ENCODE measurements around the gene ZDHHC19.
"Not testable (repeated sequence)": the region's sequence is repeated elsewhere in the genome, so short reads cannot be mapped to it uniquely, and the experiment has no call there.

ZDHHC19 gene, protein sequence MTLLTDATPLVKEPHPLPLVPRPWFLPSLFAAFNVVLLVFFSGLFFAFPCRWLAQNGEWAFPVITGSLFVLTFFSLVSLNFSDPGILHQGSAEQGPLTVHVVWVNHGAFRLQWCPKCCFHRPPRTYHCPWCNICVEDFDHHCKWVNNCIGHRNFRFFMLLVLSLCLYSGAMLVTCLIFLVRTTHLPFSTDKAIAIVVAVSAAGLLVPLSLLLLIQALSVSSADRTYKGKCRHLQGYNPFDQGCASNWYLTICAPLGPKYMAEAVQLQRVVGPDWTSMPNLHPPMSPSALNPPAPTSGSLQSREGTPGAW

DNA sequence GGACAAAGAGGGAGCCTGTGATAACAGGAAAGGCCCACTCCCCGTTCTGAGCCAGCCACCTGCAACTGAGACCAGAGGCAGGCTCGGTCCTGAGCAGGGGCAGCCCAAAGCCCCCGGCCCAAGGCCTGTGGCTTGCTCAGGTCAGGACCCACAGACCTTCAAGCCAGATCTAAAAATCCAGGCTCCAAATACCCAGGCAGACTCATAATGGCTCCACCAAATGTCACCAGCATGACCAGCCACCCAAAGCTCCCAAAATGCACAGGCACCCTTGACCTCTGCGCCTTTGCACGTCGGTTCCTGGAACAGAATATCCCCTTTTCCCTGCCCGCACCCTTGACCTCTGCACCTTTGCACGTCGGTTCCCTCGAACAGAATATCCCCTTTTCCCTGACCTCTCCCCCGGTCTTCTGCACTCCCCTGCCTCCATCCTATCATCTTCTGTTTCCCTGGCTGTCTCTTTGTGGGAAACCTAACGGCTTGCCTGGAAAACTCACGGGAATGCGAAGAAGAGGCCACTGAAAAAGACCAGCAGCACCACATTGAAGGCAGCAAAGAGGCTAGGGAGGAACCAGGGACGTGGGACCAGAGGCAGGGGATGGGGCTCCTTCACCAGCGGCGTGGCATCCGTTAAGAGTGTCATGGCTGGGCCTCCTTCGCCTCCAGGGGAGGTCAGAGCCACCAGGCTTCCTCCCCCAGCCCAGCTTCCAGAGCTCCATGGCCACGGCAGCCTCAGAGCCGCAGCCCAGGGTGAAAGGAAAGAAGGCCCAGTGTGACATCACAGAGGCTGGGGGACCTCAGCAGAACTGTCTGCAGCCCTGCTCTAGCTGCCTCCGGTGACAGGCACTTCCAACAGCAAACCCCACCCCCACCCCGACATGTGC lies at the start of gene ZDHHC19:
TSS of gene ZDHHC19 (minus strand) at position 728 of the 884 bp plus-strand sequence. CDS start at position 643, 85 bp downstream.
- no peak for DNase-seq

DNA sequence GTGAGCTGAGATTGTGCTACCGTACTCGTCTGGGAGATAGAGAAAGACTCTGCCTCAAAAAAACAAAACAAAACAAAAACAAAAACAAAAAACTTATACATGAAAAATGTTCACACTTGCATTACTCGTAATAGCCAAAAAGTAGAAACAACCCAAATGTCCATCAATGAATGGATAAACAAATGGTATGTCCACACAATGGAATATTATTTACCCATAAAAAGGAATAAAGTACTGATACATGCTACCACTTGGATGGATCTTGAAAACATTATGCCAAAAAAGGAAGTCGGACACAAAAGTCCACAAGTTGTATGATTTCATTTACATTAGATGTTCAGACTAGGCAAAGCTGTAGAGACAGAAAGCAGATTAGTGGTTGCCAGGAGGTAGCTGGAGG lies 49.6 kb upstream of the ZDHHC19 start:
- DNase-seq, result no peak

DNA sequence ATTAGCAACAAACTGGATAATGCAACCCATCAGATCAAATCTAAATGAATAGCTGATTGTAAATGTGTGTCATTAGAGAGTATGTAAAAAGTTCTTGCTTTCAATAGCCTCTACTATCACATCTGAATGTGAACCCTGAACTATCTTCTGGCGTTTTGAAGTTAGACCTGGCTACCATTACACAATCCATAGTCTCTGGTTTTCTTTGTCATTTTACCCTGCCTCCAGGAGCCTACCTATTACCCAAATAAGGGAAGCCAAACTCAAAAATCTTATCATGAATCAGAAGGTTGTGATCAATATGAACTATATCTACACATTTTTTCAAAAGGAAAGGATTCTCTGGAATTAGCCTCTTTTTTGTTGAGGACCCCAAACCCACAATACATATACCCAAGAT lies 44.6 kb upstream of the ZDHHC19 start:
- no peak for DNase-seq

DNA sequence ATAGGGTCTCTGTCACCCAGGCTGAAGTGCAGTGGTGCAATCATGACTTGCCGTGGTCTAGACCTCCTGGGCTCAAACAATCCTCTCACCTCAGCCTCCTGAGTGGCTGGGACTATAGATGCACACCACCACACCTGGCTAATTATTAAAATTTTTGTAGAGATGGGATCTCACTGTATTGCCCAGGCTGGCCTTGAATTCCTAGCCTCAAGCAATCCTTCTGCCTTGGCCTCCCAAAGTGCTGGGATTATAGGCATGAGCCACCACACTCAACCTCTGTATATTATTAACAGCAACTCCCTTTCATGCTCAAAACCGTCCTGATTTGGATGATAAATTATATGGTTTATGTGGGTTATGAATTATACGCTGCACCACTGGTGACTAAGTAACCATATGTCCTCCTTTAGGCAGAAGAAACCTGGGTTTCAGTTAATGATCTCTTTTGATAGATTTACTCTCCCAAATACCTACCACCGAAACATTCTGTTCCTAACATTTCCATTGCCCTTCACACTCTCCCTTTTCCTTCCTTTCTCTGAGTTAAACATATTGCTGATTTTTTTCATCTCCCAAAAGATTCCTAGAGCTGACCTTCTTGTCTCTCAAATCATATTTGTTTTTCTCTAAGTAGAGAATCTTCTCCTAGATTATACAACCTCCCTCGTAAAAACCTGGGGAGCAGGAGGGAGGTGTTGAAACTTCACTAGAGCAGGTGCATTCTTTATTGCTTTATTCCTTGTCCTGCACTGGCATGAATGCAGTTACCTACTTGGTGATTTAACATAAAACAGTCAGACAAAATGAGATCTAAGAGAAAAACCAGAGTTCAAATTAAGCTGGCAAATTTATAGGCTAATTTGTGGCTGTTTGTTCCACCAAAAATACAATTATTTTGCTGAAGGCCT lies 43.4 kb upstream of the ZDHHC19 start:
- DNase-seq, result no peak

DNA sequence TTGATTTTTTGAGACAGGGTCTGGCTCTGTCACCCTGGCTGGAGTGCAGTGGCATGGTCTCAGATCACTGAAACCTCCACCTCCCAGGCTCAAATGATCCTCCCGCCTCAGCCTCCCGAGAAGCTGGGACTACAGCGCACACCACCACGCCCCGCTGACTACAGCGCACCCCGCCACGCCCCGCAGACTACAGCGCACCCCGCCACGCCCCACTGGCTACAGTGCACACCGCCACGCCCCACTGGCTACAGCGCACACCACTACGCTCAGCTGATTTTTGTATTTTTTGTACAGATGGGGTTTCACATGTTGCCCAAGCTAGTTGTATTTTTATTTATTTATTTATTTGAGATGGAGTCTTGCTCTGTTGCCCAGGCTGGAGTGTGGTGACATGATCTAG lies 40.7 kb upstream of the ZDHHC19 start:
- no peak for DNase-seq

DNA sequence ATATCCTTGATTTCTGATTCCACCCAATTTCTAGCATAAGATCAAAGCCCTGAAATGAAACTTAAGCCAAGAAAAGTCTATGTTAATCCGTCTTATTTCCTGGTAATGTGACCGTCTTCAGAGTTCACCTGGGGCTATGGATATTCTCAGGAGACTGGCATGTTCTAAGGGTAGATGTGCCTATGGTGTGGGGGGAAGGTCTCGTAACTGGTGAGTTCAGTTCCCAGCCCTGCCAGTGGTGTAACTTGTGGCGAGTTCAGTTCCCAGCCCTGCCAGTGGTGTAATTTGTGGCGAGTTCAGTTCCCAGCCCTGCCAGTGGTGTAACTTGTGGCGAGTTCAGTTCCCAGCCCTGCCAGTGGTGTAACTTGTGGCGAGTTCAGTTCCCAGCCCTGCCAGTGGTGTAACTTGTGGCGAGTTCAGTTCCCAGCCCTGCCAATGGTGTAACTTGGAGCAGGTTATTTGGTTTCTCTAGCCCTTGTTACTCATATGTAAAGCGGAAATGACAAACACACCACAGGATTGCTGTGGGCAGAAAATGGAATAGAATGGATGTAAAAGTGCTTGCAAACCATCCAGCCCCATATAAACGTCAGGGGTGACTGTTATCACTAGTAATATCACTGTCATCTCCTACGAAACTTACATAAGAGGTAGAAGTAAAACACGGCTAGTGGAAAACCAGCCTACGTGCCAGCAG lies 35.6 kb upstream of the ZDHHC19 start:
- no peak for DNase-seq

GRCh38 chr3:196244166-196244565 lies 33.0 kb upstream of the ZDHHC19 start:
- DNase-seq, result not testable (repeated sequence)

DNA sequence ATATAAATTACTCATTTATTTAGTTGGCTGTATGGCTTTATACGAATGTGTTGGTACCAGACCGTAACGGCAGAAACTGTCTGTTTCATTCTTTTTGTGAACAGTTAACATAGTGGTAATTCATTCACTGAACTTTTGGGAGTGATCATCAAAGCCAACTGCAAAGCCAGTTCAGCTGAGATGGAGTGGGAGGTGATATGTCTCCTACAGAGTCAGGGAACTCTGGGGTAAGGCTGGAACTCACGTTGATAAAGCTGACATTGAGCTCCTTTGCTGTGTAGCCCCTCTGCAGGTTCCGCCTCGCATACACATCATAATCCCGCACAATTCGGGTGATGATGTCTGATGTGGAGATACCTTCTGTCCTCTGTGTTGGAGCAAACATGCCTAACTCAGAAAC lies 30.5 kb upstream of the ZDHHC19 start:
- no peak for DNase-seq

GRCh38 chr3:196240424-196240823 lies 29.2 kb upstream of the ZDHHC19 start:
- no peak for DNase-seq

- DNase-seq, result no peak
Measured at GRCh38 chr3:196238612-196239560, 27.7 kb upstream of the ZDHHC19 start.

- no peak for DNase-seq
Measured at GRCh38 chr3:196237203-196237602, 26.0 kb upstream of the ZDHHC19 start.

GRCh38 chr3:196236223-196236622 lies 25.0 kb upstream of the ZDHHC19 start:
- no peak for DNase-seq

GRCh38 chr3:196235452-196236122 lies 24.4 kb upstream of the ZDHHC19 start:
- DNase-seq, result no peak

- no peak for DNase-seq
Measured at GRCh38 chr3:196232882-196233251, 21.7 kb upstream of the ZDHHC19 start.

DNA sequence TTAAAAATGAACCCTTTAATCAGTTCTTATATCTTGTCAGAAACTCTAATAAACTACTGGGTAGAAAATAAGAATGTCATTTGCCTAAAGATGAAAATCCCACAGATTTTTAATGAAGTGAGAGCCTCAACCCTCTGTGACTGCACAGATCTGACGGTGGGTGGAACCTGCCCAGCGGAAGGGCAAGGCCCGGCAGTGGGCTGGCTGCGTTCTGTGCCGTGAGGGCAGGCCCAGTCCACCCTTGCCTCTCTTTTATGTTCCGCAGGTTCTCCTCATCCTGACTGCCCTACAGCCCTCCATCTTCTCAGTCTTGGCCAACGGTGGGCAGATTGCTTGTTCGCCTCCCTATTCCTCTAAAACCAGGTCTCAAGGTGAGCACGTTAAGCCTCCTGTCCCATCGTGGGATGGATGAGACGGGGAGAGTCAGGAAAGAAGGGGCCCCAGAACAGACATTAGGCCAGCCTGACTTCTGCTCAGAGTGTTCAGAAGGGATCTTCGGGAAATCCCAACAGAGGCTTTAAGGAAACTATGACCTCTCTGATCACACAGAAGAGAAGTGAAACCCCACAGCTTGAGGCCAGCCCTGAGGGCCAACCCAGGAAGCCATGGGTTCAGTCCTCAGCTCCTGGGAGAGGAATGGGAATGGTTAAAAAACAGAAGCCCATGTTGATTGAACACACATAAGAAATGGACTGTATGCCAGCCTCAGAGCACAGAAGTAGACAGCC lies 21.1 kb upstream of the ZDHHC19 start:
- no peak for DNase-seq

DNA sequence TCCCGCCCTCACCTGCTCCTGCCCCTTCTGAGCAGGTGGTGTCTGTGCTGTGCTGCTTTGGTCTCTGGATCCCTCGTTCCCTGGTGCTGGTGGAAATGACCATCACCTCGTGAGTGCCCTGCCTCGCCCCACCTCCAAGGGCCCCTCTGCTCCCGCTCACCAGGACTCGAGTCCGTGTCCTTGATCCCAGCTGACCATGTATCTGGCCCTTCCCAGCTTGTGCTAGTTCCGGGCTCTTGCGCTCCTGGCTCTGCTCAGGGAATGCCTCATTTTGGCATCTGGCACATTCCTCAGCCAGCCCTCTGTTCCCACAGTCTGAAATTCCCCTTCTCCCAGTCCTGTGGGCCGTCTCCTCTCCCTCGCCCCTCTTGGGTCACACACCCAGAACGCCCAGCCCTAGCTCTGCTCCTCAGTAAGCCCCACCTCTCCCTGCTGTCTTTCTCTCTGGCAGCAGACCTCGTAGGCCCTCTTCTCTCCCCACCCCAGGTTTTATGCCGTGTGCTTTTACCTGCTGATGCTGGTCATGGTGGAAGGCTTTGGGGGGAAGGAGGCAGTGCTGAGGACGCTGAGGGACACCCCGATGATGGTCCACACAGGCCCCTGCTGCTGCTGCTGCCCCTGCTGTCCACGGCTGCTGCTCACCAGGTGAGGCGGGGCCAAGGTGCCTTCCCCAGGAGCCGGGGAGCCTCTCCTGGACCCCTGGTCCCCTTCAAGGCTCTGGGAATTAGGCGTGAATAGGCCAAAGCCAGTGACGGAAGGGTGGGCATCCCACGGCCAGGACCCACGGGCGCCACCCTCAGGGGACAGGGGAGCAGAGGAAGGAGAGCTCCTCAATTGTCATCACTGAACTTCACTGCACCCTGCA lies 16.7 kb upstream of the ZDHHC19 start:
- no peak for DNase-seq

GRCh38 chr3:196227121-196227561 lies 15.9 kb upstream of the ZDHHC19 start:
- no peak for DNase-seq

DNA sequence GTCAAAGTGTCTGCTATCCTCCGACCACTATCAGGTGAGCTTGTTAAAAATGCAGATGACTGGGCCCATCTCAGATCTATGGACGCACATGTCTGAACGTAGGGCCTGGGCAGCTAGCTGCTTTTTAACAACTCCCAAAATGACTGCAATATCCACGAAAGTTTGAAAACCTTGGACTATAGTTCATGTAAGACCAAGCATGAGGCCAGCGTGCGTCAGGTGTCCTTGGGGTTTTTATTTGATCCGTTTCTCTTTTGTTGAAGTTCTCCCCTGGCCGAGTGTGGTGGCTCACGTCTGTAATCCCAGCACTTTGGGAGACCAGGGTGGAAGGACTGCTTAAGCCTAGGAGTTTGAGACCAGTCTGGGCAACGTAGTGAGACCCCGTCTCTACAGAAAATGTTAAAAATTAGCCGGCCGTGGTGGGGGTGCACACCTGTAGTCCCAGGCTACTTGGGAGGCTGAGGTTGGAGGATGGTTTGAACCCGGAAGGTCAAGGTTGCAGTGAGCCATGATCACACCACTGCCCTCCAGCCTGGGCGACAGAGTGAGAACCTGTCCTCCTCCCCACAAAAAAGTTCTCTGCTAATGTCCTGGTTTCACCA lies 14.7 kb upstream of the ZDHHC19 start:
- DNase-seq, result no peak

Measured in NCI-H1105 treated with DMSO at 0.1 percent for 48 hours (cell line).